Ovary (tissue), 9 donors: ENCODE results near the gene MTG1. TPM values are rescaled to one million over a fixed set of nuclear protein-coding genes. Genes with fewer than 3 reads are reported as not detected.

Source experiments
- DNase-seq, 5 donors: peaks; one replicate each; pipeline ENCODE4 v3.0.0-alpha.2; 2019 to 2020
- H3K27ac ChIP-seq, 2 donors: fragments of 200-600 bp; one replicate each; pipeline versions ENCODE4 v1.5.1 to v1.8.0; 2019 to 2022
- H3K27me3 ChIP-seq: fragments of 200-600 bp; one replicate; pipeline ENCODE4 v1.8.0; 2022
- H3K36me3 ChIP-seq: fragments of 200-600 bp; sonication (generic); one replicate; pipeline ENCODE4 v1.5.1; 2019
- H3K4me1 ChIP-seq: one replicate; pipeline ENCODE4 v1.8.1; 2013; ENCODE audit warnings: mild to moderate bottlenecking, moderate library complexity; ENCODE audit not compliant: insufficient read depth
- H3K4me3 ChIP-seq: fragments of 200-600 bp; sonication (generic); one replicate; pipeline ENCODE4 v1.5.1; 2017
- H3K9me3 ChIP-seq, 2 donors: fragments of 200-600 bp in 1 of 2; sonication (generic) in 1 of 2; one replicate each; pipeline versions ENCODE4 v1.5.1 to v1.8.1; 2013 to 2019; ENCODE audit warnings: mild to moderate bottlenecking in 1 of 2, moderate library complexity in 1 of 2
- EP300 ChIP-seq: sonication (generic); formaldehyde crosslinking; IDR thresholded peaks from one replicate; pipeline ENCODE4 v1.6.1; 2017; ENCODE audit warnings: antibody characterized with exemption
- POLR2A ChIP-seq: fragments of 450-650 bp; IDR thresholded peaks from one replicate; pipeline ENCODE4 v1.6.1; 2017; ENCODE audit warnings: antibody characterized with exemption, mild to moderate bottlenecking, moderate library complexity
- WGBS, 3 donors: extraction: QIAGEN DNeasy Blood & Tissue Kit in 1 of 3; methylation state at CpG; one replicate each; pipeline versions ENCODE4 v1.1.5 to v1.1.7; 2013 to 2017; 5-methylcytosine and 5-hydroxymethylcytosine counted together
- intact Hi-C, 4 donors: fragments of 100-400 bp; cut with DNase I; formaldehyde crosslinking; loops; one replicate each; pipeline versions ENCODE4 v1.11.0 to v1.15.1; 2022 to 2023
- polyA plus RNA-seq, 2 donors: library from polyadenylated mRNA; stranded (reverse); fragments of 200-250 nt in 1 of 2; fragments of 350-450 nt in 1 of 2; fragmentation: Illumina TruSeq in 1 of 2; extraction: RNeasy Lipid Tissue Mini Kit (QIAGEN cat#74804) in 1 of 2; gene quantifications; one replicate each; pipeline ENCODE4 v1.2.3, GENCODE V29; 2013 to 2014
- total RNA-seq, 7 donors: library from RNA; depleted of rRNA in 2 of 7; stranded (reverse); fragments of >200 nt in 2 of 7; fragmentation: NEBNext Ultra II Directional in 3 of 7; extraction: Animal tissue kit (Norgen Biotek cat#: 25700) in 3 of 7; gene quantifications; one replicate each; pipeline versions ENCODE4 v1.1.0 to v1.2.4, GENCODE V29; 2016 to 2023
- TF ChIP-seq, protein P1 (sequence below), 3 donors: fragments of 450-650 bp in 2 of 3; fragments of 200-600 bp in 1 of 3; IDR thresholded peaks; one replicate each; pipeline versions ENCODE4 v1.5.1 to v1.8.0; 2016 to 2022; ENCODE audit warnings: antibody characterized with exemption in 3 of 3, mild to moderate bottlenecking in 1 of 3
- donor health status: DM: no; HTN: no; CAD: no; lungs with moderate emphysema.
- donor health status: DM: no; HTN: no; CAD: no.
- donor health status: Bipolar disorder and iron deficiency.
- donor health status: DM: yes; HTN: yes; CAD: no.
- donor health status: DM: no; HTN: no; CAD: no.
- donor health status: DM: yes; HTN: yes; CAD: no.

The MTG1 gene
- total and polyA plus RNA-seq, 9 donors: 23.1 to 55.1 (median 33.7) TPM

DNA sequence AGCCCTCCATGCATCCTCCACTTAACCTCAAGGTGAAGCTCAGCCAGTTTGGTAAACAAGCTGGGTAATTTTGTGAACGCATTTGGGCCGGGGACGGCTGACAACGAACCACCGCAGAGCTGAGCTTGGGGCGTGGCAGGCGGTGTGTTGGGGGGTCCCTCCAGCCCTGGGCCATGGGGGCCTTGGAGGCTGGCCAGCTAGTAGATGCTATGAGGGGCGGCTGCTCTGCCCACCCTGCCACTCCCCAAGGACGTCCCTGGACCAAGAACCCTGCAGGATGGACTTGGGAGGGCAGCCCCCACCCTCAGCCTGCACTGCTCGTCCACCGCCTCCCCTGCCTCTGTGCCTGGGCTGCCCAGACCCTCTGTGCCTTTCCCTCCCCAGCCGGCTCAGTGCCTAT is 47.8 kb downstream of the MTG1 start:
- no peaks in the 10 kb centered on the region for H3K27me3 ChIP-seq
- peaks cover 0 to 6% of the 10 kb centered on the region in 2 donors for H3K9me3 ChIP-seq
- H3K36me3 ChIP-seq: no peaks in the 10 kb centered on the region
- intact Hi-C loops: no loop called here
- no peak for DNase-seq
- TF ChIP-seq, protein P1, sequence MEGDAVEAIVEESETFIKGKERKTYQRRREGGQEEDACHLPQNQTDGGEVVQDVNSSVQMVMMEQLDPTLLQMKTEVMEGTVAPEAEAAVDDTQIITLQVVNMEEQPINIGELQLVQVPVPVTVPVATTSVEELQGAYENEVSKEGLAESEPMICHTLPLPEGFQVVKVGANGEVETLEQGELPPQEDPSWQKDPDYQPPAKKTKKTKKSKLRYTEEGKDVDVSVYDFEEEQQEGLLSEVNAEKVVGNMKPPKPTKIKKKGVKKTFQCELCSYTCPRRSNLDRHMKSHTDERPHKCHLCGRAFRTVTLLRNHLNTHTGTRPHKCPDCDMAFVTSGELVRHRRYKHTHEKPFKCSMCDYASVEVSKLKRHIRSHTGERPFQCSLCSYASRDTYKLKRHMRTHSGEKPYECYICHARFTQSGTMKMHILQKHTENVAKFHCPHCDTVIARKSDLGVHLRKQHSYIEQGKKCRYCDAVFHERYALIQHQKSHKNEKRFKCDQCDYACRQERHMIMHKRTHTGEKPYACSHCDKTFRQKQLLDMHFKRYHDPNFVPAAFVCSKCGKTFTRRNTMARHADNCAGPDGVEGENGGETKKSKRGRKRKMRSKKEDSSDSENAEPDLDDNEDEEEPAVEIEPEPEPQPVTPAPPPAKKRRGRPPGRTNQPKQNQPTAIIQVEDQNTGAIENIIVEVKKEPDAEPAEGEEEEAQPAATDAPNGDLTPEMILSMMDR (IDR thresholded peaks at IDR 0.05): no peak
- TF ChIP-seq EP300 (no peak), POLR2A (no peak)
- WGBS, 3 donors: 75 to 78% (median 77%) methylated on average over 9 to 12 of the region's 12 CpGs
- H3K4me1 ChIP-seq: no peaks in the 10 kb centered on the region
- no peak overlapping the region for H3K27ac ChIP-seq
- no peak overlapping the region for H3K4me3 ChIP-seq

DNA sequence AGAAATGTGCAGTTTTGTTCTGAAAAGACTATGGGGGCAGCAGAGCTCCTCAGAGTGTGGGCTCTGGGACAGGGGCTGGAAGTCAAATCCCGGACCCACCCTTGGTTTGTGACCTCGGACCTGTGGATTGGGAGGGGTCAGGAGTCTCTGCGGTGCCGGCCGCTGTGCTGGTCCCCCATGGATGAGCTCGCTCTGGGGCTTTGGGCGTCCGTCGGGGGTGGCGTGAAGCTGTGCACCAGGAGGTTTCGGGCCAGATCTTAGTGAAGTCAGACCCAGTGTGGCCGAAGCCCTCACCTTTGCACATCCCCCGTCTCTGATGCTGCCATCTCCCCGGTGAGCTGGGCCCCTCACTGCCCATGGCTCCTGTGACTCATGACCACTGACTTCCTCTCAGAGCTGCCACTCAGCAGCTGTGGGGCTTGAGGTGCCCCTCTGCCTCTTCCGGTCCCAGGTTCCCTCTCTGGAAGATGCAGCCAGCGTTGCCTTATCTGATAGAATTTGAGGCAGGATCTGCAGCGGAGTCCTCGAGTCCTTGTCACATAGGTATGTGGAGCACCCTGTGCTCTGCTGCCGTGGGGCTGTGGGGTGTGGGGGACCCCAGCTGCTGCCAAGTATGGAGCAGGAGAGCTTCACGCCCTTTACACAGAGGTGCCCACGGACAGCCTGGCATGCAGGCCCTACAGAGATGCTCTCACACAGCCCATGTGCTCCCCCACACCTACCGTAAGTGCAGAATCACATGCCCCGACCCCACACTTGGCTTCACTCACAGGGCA is 48.4 kb downstream of the MTG1 start:
- Histone ChIP-seq H3K4me3 (no peak overlapping the region), H3K9me3 (peaks cover 0 to 10% of the 10 kb centered on the region in 2 donors), H3K27ac (no peak overlapping the region), H3K27me3 (no peaks in the 10 kb centered on the region), H3K4me1 (no peaks in the 10 kb centered on the region), H3K36me3 (no peaks in the 10 kb centered on the region)
- DNase-seq: no peak
- intact Hi-C loops: no loop called here
- TF ChIP-seq POLR2A: no peak
- no peak for TF ChIP-seq EP300
- TF ChIP-seq, protein P1 (IDR thresholded peaks at IDR 0.05): no peak
- WGBS, 3 donors: 82 to 86% (median 84%) methylated on average over 20 to 23 of the region's 23 CpGs

DNA sequence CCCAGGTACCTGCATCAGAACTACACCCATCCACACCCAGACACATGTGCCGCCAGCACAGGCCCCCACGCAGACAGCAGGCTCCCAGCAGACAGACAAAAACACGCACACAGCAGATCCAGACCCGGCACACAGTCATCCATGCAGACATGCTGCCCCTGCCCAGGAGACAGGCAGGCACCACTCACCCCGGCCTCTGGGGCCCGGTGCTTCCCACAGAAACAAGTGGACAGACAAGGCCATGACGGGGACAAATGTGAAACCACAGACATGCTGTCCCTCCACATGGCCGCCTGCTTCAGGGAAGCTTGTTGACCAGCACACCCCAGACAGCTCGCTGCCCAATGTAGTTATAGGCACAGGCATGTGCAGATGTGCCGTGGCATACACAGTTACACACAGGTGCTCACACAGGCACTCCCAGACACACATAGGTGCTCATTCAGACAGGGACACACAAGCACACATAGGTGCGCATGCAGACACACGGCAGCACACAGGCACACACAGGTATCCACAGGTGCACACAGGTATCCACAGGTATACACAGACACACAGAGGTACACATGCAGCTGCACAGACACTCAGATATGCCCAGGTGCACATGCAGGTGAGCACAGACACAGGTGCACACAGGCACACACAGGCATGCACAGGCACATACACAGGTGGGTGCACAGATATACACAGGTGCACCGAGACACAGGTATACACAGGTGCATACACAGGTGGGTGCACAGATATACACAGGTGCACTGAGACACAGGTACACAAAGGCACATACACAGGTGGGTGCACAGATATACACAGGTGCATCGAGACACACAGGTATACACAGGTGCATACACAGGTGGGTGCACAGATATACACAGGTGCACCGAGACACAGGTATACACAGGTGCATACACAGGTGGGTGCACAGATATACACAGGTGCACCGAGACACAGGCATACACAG is 49.3 kb downstream of the MTG1 start:
- TF ChIP-seq POLR2A (no peak), EP300 (no peak)
- TF ChIP-seq, protein P1 (IDR thresholded peaks at IDR 0.05): no peak
- peaks cover 0 to 10% of the 10 kb centered on the region in 2 donors for H3K9me3 ChIP-seq
- no peaks in the 10 kb centered on the region for H3K27me3 ChIP-seq
- intact Hi-C loops: no loop called here
- H3K4me3 ChIP-seq: no peak overlapping the region
- 86 to 91% (median 88%) methylated on average over 15 to 16 of the region's 16 CpGs for whole genome bisulfite sequencing, 3 donors
- peak in 1 of 5 donors; percentile 5 for DNase-seq
- H3K36me3 ChIP-seq: no peaks in the 10 kb centered on the region
- H3K27ac ChIP-seq: no peak overlapping the region
- H3K4me1 ChIP-seq: no peaks in the 10 kb centered on the region

DNA sequence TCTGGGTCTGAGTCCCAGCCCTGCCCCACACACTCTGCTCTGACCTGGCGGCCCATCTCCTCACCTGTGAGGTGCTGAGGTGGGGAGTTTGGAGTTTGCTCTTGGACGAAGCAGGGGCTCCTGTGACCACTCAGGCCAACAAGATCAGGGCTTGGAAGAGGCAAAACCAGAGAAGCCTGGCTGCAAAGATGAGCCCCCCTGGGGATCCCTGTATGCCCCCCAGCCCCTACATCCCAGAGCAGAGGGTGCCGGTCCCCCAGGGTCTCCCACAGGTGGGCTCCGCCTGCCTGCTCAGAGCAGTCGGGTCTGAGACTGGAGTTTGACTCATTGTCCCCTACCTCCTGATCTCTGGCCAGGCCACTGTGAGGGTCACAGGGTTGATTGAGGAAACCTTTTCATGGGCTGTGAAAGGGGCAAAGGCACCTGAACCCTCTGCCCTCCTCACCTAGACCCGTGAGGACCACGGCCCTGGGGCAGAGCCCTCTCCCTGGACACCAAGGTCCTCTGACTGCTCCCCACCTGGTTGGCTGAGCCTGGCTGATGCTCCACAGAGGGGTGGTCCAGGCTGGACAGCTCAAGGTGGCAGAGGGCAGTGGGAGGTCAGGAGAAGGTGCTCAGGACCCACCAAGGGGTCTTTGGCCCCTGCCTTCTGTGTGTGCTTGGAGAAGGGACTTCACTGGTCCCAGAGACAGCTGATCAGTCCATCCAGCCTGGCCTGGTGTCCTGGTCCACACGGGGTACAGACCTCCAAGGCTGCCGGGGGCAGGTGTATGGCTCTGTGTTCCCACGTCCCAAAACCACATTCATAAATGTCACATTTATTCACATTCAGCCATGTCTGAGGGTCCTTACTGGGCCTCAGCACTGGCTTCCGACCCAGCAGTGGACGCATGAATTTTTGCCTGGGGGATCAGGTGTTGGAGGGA is 50.6 kb downstream of the MTG1 start:
- peak in 1 of 5 donors; percentile 3 for DNase-seq
- intact Hi-C loops: no loop called here
- 86 to 91% (median 89%) methylated on average over 10 to 12 of the region's 12 CpGs for WGBS, 3 donors

More for the DNA sequence above, 50.6 kb downstream of the MTG1 start:
- TF ChIP-seq EP300 (no peak), POLR2A (no peak)
- TF ChIP-seq, protein P1 (IDR thresholded peaks at IDR 0.05): no peak
- Histone ChIP-seq H3K4me3 (no peak overlapping the region), H3K27ac (no peak overlapping the region), H3K27me3 (no peaks in the 10 kb centered on the region), H3K4me1 (no peaks in the 10 kb centered on the region), H3K9me3 (peaks cover 0 to 10% of the 10 kb centered on the region in 2 donors), H3K36me3 (no peaks in the 10 kb centered on the region)
